WERI-Rb-1 (cell line): Measurements from ENCODE around the gene PDZRN3.
"Not testable (repeated sequence)": the region's sequence is repeated elsewhere in the genome, so short reads cannot be mapped to it uniquely, and the experiment has no call there.

Source experiments
- DNase-seq: peaks from one replicate; pipeline ENCODE4 v3.0.0-alpha.2; 2020
- H3K27ac ChIP-seq: fragments of 250-450 bp; sonication (Bioruptor Pico); 2 replicates; pipeline ENCODE4 v1.5.1; 2020; ENCODE audit warnings: mild to moderate bottlenecking, moderate library complexity
- H3K27me3 ChIP-seq: fragments of 250-450 bp; sonication (Bioruptor Pico); 2 replicates; pipeline ENCODE4 v1.5.1; 2021; ENCODE audit warnings: mild to moderate bottlenecking, low read depth, moderate library complexity; ENCODE audit not compliant: insufficient read depth, severe bottlenecking
- H3K36me3 ChIP-seq: fragments of 250-450 bp; sonication (Bioruptor Pico); 2 replicates; pipeline ENCODE4 v1.5.1; 2020; ENCODE audit warnings: mild to moderate bottlenecking, moderate library complexity
- H3K4me3 ChIP-seq: 2 replicates; pipeline ENCODE4 v1.5.1; 2011; ENCODE audit warnings: low read depth, mild to moderate bottlenecking, control low read depth, low read length
- H3K9me3 ChIP-seq: fragments of 250-450 bp; sonication (Bioruptor Pico); 2 replicates; pipeline ENCODE4 v1.5.1; 2021; ENCODE audit warnings: mild to moderate bottlenecking, moderate library complexity; ENCODE audit not compliant: severe bottlenecking
- TF ChIP-seq, protein P1 (sequence below): IDR thresholded peaks from 2 replicates; pipeline ENCODE4 v1.5.1; 2011; ENCODE audit warnings: low read depth, mild to moderate bottlenecking, control low read depth, inconsistent platforms, low read length

PDZRN3 gene

DNA sequence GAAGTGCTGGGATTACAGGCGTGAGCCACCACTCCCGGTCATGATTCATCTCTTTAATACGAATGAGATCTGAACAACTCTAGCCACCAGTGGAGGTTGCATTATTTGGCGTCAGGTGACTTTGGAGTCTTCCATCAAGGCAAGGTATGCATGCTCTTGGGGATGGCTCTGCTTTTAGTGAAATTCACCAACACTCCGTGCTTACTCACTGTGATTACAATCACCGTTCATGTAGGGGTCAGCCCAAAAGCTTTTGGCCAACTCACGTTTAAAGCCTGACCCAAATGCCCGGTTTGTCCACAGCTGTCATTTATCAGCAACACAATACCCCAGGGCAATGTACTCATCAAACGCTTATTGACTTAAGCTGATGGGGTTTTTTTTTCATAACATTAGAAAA is 155.4 kb downstream of the PDZRN3 start:
- Histone ChIP-seq H3K27me3 (no peaks in the 10 kb centered on the region), H3K4me3 (no peak overlapping the region), H3K36me3 (no peaks in the 10 kb centered on the region), H3K9me3 (no peaks in the 10 kb centered on the region), H3K27ac (no peak overlapping the region)
- DNase-seq, result no peak
- TF ChIP-seq, protein P1, sequence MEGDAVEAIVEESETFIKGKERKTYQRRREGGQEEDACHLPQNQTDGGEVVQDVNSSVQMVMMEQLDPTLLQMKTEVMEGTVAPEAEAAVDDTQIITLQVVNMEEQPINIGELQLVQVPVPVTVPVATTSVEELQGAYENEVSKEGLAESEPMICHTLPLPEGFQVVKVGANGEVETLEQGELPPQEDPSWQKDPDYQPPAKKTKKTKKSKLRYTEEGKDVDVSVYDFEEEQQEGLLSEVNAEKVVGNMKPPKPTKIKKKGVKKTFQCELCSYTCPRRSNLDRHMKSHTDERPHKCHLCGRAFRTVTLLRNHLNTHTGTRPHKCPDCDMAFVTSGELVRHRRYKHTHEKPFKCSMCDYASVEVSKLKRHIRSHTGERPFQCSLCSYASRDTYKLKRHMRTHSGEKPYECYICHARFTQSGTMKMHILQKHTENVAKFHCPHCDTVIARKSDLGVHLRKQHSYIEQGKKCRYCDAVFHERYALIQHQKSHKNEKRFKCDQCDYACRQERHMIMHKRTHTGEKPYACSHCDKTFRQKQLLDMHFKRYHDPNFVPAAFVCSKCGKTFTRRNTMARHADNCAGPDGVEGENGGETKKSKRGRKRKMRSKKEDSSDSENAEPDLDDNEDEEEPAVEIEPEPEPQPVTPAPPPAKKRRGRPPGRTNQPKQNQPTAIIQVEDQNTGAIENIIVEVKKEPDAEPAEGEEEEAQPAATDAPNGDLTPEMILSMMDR, result no peak

DNA sequence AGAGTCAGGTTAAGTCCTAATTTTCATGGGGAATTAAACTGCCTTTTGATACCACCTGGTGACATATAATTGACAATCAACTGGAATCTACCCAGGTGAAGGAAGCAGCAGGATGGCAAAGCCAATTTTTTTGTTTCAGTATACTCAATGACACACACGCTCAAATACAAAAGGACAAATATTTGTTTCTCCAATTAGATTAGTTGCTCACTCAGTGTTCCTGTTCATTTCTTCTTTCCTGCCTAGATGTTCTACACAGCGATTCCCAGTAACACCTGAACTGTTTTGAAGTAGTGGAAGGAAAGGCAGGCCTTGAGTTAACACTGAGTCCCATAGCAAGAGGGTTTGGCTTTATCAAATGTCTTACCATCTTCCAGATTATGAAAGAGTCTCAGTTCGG is 157.5 kb downstream of the PDZRN3 start:
- Histone ChIP-seq H3K36me3 (no peaks in the 10 kb centered on the region), H3K27ac (no peak overlapping the region), H3K27me3 (no peaks in the 10 kb centered on the region), H3K9me3 (no peaks in the 10 kb centered on the region), H3K4me3 (no peak overlapping the region)
- DNase-seq, result no peak
- TF ChIP-seq, protein P1, result no peak

DNA sequence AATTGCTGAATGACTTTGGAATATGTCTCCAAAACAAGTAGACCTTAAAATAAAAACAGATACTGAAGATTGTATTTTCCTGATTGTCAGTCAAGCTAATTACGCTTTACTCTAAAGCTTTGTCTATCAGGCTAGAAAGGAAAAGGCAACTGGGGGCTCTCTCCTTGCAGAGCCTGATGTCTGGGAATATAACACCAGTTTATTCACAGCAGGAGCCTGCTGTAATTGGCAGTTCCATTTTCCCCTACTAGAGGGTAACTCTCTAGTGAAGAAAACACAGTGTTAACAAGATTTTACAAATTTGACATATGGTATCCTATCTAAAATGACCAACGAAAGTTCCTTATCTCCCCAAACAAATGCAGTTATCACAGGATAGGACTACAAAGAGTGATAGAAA is 158.8 kb downstream of the PDZRN3 start:
- TF ChIP-seq, protein P1, result no peak
- no peak for DNase-seq

DNA sequence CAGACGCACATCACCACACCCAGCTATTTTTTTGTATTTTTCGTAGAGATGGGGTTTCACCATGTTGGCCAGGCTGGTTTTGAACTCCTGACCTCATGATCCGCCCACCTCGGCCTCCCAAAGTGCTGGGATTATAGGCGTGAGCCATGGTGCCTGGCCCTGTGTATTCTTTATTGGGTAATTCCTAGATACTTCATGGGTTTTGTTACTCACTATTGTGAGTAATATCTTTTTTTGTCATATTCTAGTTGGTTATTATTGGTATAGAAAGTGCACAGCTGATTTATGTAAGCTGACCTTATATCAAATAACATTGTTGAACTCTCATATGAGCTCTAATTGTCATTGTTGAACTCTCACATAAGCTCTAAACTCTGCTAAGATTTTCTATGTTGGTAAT is 160.6 kb downstream of the PDZRN3 start:
- not testable (repeated sequence) for H3K36me3 ChIP-seq, H3K9me3 ChIP-seq, DNase-seq, H3K27ac ChIP-seq, H3K4me3 ChIP-seq, H3K27me3 ChIP-seq

More for the DNA sequence above, 158.8 kb downstream of the PDZRN3 start:
- no peaks in the 10 kb centered on the region for H3K27me3 ChIP-seq
- H3K4me3 ChIP-seq, result no peak overlapping the region
- H3K36me3 ChIP-seq, result no peaks in the 10 kb centered on the region
- H3K9me3 ChIP-seq, result no peaks in the 10 kb centered on the region
- H3K27ac ChIP-seq, result no peak overlapping the region

DNA sequence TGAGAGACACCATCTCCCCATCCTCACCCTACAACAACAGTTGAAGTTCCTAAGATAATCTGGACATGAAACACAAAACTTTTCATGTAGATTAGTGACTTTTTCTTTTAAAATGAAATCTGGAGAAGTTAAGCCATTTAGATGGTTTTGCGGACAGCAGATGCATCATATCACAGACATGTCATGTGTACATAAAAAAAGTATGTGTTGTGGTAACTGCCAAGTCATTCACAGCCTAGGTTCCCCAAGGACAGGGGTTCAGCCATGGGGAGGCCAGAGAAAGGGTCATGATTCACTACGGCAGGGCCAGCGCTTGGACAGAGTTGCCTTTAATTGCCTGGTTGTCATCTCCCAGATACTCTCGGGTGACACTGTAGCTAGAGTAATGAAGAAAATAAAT is 163.2 kb downstream of the PDZRN3 start:
- Histone ChIP-seq H3K9me3 (peaks cover 3% of the 10 kb centered on the region), H3K4me3 (no peak overlapping the region), H3K27ac (no peak overlapping the region), H3K36me3 (no peaks in the 10 kb centered on the region), H3K27me3 (no peaks in the 10 kb centered on the region)
- TF ChIP-seq, protein P1, result no peak
- DNase-seq, result no peak

DNA sequence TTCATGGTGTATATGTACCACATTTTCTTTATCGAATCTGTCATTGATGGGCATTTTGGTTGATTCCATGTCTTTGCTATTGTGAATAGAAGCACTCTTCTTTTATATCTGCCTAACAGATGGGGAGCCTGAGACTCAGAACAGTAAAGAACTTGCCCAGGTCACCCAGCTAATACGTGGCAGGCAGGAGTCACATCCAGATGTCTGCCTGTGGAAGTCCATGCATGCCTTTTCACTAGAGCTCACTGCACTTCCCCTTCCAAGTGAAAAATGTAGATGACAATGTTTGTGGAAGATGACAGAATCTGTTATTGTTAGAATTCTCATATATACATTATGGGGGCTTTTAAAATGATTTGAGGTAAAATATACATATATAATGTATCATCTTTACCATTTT is 165.0 kb downstream of the PDZRN3 start:
- H3K27ac ChIP-seq, result no peak overlapping the region
- no peak overlapping the region for H3K4me3 ChIP-seq
- TF ChIP-seq, protein P1, result no peak
- peaks cover 3% of the 10 kb centered on the region for H3K9me3 ChIP-seq
- no peak for DNase-seq
- no peaks in the 10 kb centered on the region for H3K27me3 ChIP-seq
- no peaks in the 10 kb centered on the region for H3K36me3 ChIP-seq
